Activated CD4-positive, CD25-positive, alpha-beta regulatory T cell treated with anti-CD3 and anti-CD28 coated beads, Interleukin-2, amount 50 U/mL, for 72 hours (primary cell): ENCODE results near the gene CCDC33.

ENCODE experiments used
- DNase-seq: peaks from one replicate; pipeline ENCODE4 v3.0.0; 2021

The CCDC33 gene

DNA sequence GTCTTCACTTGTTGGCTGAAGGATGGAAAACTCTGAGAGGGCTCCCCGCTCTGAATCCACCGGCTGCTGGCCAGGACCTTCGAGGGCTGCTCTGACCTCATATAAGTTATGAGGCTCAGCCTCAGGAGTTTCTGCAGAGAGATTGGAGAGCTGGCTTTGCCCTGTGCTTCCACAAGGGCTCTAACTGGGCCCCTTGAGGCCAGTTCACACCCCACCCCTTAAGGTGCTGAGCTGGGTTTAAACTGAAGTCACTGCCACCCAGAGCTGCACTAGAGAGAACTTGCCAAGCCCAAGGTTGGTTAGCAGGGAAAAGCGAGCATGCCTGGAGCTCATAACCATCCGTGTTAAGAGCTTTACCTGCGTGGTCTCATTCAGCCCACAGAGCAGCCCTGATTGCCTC lies 2.8 kb upstream of the CCDC33 start:
- no peak for DNase-seq

DNA sequence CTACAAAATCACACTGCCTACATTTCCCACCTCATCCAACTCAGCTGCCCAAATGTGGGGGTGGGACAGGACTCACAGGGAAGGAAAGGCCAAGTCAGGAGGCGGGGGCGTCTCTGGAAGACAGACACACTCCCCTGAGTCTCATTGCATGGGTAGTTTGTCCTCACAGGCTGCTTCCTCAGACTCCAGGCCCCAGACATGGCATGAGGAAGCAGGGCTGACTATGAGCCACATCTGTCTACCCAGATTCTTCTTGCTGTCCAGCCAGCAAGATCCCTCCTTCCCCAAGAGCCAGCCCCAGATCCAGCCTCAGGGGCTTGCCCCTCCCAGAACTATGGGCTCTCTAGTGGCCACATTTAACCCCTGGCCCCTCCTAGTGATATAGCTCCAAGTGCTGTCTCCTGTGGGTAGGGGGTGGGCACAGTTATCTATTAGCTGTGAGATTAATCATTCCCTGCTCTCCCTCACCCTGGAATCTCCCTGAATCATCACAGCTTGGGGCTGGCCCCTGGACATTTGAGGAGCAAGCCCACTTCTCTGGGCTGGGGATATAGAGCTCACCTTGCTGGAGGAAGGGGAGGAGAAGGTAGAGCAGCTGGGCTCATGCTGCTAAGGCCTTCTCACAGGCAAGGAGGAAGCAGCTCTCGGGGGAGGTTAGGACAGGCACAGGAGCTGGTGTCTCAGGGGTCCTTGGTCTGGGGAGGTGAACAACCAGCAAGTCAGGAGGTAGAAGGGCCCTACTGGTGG lies 2.1 kb upstream of the CCDC33 start:
- DNase-seq = no peak

DNA sequence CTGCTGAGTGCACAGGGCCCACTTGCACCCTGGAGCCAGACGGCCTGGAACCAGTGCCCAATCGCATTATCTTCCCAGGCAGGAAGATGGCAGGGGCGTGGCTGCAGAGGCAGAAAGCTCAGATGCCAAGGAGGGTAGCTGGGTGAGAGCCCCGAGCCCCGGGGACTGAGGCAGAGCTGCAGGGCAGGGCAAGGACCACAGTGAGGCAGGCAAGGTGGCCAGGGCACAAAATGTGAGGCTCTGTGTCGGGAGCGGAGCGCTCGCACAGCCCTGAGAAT lies 1.6 kb upstream of the CCDC33 start:
- no peak for DNase-seq

DNA sequence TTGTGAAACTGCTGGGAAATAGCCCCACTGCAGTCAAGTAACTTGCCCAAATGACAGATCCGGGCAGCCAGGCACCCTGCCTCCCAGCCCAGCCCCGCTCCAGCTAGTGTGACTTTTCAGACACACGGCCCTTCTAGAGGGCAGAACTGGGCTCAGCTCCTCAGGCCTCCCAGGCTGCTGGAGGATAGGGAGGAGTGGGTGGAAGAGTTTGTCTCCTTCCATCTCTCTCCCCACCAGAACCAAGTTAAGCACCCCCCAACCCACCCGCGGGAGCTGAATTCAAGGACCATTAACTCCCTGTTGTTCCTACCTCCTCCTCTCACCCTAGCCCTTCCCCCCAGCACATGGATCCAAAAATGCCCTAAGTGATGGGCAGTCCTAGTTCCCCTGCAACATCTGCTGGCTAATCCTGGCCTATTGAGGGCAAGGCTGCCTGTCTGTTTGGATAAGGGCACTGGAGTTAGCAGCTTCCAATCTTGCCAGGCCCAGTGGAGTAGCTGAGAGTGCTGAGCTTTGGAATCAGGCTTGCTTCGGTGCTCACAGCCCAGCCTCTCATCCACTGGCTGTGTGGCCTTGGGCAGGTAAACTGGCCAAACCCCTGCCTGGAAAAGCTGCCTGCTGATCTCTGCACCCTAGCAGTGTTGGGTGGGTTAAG lies 3.1 kb downstream of the CCDC33 start:
- no peak for DNase-seq

DNA sequence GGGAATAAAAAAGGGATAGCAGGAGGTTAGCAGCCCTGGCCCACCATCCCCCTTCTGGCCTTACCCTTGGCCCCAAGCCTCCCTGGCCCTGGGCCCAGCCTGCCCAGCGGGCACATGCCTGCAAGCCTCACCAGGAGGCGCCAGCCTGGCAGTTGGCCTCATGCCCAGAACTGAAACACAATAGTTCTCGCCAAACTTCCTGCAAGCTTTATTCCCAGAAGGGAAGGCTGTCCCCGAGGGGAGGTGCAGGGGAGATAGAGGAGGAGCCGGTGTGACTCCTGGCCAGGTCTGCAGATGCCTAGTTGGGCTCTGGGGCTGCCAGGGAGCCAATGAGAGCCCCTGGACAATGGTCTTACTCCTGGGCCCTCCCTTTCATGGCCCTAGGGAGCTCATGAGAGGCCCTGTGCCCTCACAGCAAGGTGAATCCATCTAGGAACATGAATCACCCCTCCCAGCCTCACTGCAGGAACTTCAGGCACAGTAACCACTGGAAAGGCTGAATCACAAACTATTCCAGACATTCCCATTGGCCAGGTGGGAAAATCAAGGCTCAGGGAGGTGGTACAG lies 4.0 kb downstream of the CCDC33 start:
- no peak for DNase-seq

GRCh38 chr15:74240897-74241614 lies 4.9 kb downstream of the CCDC33 start:
- DNase-seq = no peak

DNA sequence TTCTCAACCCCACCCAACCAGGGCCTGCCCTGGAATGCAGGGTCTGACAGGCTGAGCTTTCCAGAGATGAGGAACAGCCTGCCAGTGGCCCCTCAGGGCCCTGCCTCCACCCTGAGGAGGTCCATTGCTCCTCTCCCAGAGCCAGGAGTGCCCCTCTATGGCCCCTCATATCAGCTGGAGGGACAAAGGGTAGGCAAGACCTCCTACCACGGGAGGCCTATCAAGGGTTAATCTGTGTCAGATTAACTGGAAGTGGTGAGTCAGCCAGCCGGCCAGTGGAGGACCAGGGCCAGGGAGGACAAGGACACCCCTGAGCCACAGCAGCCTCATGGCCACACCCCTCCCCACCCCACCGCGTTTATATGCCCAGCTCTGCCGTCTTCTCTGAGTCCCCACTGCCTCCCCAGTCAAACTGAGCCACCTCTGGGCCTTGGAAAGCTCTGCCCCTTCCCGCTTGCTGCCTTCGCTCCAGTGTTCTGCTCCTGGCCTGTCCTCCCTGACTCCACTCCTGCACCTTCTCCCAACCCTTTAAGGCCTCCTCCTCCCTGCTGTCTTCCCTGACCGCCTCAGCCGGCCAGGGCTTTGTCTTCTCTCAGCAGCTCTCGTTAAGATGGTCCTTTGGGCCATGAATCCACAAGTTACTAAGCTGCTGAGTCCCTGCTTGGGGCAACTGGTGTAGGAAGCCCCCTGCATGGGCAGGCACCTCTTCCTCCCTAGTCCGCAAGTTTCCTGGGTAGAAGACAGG lies 6.5 kb downstream of the CCDC33 start:
- DNase-seq = no peak

DNA sequence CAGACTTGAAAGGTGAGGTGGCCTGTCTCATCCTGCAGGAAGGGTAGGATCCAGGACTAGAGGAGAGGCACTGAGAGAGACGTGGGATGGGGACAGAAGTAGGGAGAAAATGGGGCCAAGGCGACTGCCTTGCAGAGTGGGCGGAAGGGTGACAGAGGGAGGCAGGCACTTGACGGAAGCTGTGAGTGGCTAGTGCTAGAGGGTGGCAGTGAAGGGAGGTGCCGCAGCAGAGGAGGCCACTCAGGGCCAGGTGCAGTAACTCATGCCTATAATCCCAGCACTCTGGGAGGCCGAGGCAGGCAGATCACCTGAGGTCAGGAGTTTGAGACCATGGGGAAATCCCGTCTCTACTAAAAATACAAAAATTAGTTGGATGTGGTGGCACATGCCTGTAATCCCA lies 7.3 kb downstream of the CCDC33 start:
- DNase-seq = no peak

DNA sequence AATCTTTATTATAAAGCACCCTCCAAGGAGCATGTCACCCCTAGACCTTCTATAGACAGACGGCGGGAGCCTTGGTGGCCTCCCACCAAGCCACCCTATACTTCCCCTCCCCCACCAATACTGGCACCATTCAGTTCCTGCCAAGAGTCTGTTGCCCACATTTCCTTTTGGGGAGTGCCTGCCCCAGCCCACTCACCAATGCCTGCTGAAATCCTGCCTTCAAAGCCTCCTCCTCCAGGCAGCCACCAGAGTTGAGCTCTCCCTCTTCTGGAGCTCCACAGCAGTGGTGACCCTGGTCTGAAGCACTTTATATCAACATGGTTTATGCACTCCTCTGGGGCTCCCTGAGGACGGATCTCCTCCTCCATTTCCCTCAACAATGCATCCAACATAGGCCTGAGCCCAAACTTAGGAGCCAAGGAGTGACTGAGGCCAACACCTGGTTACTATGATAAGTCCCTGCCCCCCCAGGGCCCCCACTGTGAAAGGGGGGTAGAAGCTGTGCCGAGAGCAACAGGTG lies 8.8 kb downstream of the CCDC33 start:
- DNase-seq = no peak

DNA sequence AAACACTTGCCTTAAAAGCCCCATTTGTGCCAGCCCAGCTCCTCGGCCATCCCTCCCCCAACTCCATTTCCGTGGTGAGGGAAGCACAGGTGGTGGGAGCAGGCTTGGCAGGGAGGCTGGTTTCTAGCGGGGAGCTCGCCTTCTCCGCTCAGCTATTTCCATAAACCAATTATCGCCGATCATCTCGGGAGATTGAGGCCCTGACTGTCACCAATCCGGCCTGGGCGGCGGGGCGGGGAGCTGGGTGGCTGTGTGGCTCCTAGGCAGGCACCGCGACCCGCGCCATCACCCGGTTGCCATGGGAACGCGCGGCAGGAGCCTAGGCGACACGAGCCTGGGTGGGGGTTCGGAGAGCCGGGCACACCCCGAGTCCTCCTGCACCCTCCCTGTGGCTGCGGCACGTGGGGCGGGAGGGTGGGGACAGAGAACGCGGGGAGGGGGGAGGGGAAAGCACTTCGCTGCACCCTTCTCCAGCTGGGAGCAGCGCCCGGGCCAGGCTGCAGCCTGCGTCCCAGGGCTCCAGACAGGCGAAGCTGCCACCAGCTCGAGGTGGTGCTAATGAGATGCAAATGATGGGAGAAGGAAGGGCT lies 9.3 kb downstream of the CCDC33 start:
- DNase-seq = no peak

- DNase-seq = no peak
These were observed 14.1 kb downstream of the CCDC33 start for GRCh38 chr15:74250266-74250665.

GRCh38 chr15:74251131-74251811 lies 15.1 kb downstream of the CCDC33 start:
- no peak for DNase-seq

DNA sequence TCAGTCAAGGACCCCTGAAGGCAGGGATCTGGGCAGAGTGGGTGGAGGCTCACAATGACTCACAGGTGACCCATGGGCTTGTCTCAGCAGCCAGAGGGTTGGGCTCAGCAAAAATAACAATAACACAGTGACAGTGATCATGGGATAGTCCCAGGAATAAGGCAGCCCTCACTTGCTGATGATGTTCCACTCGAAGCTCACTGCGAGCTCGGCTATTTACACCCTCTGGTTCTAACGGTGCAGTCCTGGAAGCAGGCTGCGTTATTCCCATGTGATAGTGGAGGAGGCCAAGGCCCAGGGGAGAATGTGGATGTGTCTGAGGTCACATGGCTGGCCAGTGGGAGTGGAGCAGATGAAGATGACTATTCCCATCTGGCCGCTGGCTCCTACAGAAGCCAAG lies 16.2 kb downstream of the CCDC33 start:
- DNase-seq = no peak

DNA sequence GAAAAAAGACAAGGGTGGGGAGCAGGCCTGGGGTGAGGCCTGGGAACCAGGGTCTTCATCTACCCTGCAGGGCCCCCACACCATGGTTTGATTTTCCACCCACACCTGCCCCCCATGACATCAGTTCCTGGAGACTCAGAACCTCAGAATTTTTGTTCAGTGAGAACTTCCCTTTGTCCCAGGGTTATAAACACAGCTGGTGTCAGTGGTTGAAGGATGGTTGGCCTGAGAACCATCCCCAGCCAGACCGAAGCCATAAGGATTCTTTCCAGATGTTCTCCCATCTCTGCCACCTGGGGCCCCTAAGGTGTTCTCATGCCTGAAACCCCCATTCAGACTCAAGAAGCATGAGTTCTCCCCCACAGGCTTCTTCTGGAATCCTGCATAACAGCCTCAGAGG lies 16.6 kb downstream of the CCDC33 start:
- DNase-seq = no peak

GRCh38 chr15:74253211-74253921 lies 17.2 kb downstream of the CCDC33 start:
- no peak for DNase-seq

- no peak for DNase-seq
These were observed 21.0 kb downstream of the CCDC33 start for GRCh38 chr15:74257105-74257504.

GRCh38 chr15:74257623-74258022 lies 21.5 kb downstream of the CCDC33 start:
- DNase-seq = no peak

DNA sequence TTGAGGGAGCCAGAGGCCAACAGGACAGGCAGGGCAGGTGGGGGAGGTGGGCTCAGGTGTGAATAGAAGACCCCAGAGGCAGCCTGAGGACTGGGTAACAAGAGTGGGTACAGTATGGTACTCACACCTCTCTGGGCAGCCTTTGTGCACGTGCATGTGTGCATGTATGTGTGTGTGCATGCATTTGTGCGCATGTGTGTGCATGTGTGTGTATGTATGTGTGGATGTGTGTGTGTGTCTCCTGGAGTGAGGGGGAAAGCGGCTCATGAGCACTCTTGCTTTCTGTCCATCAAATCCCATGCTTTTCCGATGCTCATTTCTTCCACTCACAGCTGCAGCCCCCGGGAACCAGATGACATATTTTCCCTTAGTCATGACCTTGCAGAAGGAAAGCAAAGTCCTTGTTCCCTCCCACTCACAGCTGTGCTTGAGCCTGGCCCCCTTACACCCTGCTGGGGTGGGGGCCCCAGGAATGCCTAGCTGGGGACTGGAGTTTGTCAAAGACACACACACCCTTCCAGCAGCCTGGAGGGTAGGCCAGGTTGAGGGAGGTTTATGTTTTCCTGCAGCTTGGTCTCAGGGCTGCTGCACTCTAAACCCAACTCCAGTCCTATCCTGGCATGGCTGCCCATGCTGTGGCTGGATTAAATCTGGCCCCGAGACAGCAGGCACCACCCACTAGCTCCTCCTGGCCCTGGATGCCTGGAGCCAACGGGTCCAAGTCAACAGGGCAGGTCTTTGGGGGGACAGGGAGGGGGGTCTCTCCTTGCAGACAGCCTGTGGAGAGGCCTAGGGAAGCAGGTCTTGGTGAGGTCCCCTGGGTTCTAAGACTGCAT lies 22.5 kb downstream of the CCDC33 start:
- no peak for DNase-seq

DNA sequence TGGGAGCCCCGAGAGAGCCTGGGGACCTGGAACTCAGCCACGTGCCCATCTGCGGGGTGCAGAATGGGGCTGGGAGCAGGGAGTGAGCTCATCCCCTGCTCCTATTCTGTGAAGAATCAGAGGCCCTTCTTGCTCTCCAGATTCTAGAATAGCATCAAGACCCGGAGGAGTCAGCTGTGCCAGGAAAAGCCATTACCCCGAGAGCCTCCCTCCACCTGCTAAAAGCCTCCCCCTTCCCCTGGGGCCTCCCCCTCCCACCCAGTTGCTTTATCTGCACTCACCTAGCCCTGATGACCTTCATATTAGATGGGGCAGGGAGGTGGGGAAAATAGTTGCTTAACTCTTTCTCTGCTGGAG lies 23.1 kb downstream of the CCDC33 start:
- no peak for DNase-seq

- no peak for DNase-seq
These were observed 23.9 kb downstream of the CCDC33 start for GRCh38 chr15:74259821-74260607.
